Lung (tissue), 12 donors: ENCODE results near the gene SLC17A5. TPM values are rescaled to one million over a fixed set of nuclear protein-coding genes. Genes with fewer than 3 reads are reported as not detected.
"Not testable (repeated sequence)": the region's sequence is repeated elsewhere in the genome, so short reads cannot be mapped to it uniquely, and the experiment has no call there.

Experiments
- ATAC-seq: fragments of 200-7000 bp; cut with Tn5 transposase; one replicate; pipeline ENCODE4 v1.9.1; 2020; ENCODE audit warnings: moderate number of reproducible peaks; ENCODE audit not compliant: insufficient read depth, low FRiP score
- DNase-seq, 3 donors: peaks; one replicate each; pipeline ENCODE4 v3.0.0-alpha.2; 2013 to 2017
- H3K27ac ChIP-seq, 2 donors: one replicate each; pipeline ENCODE4 v1.5.1; 2013; ENCODE audit warnings: mild to moderate bottlenecking in 2 of 2, moderate library complexity in 2 of 2, control low read depth in 1 of 2, inconsistent platforms in 1 of 2, low read depth in 1 of 2, low read length in 1 of 2
- H3K27me3 ChIP-seq, 3 donors: one replicate each; pipeline ENCODE4 v1.5.1; 2013; ENCODE audit warnings: low read length in 2 of 3; ENCODE audit not compliant: control insufficient read depth in 3 of 3, insufficient read depth in 3 of 3
- H3K36me3 ChIP-seq, 4 donors: one replicate each; pipeline ENCODE4 v1.5.1; 2013; ENCODE audit warnings: low read length in 4 of 4, mild to moderate bottlenecking in 1 of 4, moderate library complexity in 1 of 4; ENCODE audit not compliant: control insufficient read depth in 4 of 4, insufficient read depth in 4 of 4
- H3K4me1 ChIP-seq, 5 donors: one replicate each; pipeline ENCODE4 v1.5.1; 2013; ENCODE audit warnings: low read length in 5 of 5, mild to moderate bottlenecking in 2 of 5, moderate library complexity in 1 of 5; ENCODE audit not compliant: control insufficient read depth in 5 of 5, insufficient read depth in 5 of 5
- H3K4me3 ChIP-seq: one replicate; pipeline ENCODE4 v1.5.1; 2013; ENCODE audit warnings: mild to moderate bottlenecking, control low read depth, moderate library complexity
- H3K9ac ChIP-seq, 2 donors: one replicate each; pipeline ENCODE4 v1.5.1; 2013; ENCODE audit warnings: low read length in 2 of 2, control low read depth in 1 of 2; ENCODE audit not compliant: insufficient read depth in 1 of 2
- H3K9me3 ChIP-seq, 4 donors: one replicate each; pipeline ENCODE4 v1.5.1; 2013; ENCODE audit warnings: low read length in 3 of 4, mild to moderate bottlenecking in 1 of 4, moderate library complexity in 1 of 4; ENCODE audit not compliant: control insufficient read depth in 4 of 4, insufficient read depth in 3 of 4
- CTCF ChIP-seq: IDR thresholded peaks from 2 replicates; pipeline ENCODE4 v1.5.1; 2012; ENCODE audit warnings: mild to moderate bottlenecking; ENCODE audit errors: control extremely low read depth, extremely low read depth
- WGBS, 2 donors: extraction: QIAGEN DNeasy Blood & Tissue Kit; methylation state at CpG; one replicate each; pipeline ENCODE4 v1.1.7; 2013; 5-methylcytosine and 5-hydroxymethylcytosine counted together
- polyA plus RNA-seq, 2 donors: library from polyadenylated mRNA; stranded (reverse); fragments of 200-250 nt; gene quantifications; one replicate each; pipeline ENCODE4 v1.2.1, GENCODE V29; 2013
- total RNA-seq, 2 donors: library from RNA; depleted of rRNA in 1 of 2; stranded (reverse); fragments of >200 nt in 1 of 2; gene quantifications; one replicate each; pipeline ENCODE4 v1.2.1, GENCODE V29; 2014 to 2021
- donor health status: control.
- donor health status: control.
- donor health status: Bipolar disorder and iron deficiency.
- donor health status: healthy.
- donor health status: DM: yes; HTN: yes; CAD: no.

The SLC17A5 gene
- total and polyA plus RNA-seq, 4 donors = 5.5 to 19.9 (median 18.1) TPM

GRCh38 chr6:73688351-73688750 is 34.6 kb upstream of the SLC17A5 start:
- peaks cover 0 to 2% (median 0%) of the 10 kb centered on the region in 4 donors for H3K9me3 ChIP-seq
- 88 to 90% methylated on average over 1 of the region's 1 CpG for WGBS, 2 donors
- TF ChIP-seq CTCF = no peak
- H3K27ac ChIP-seq = no peak overlapping the region
- H3K27me3 ChIP-seq = no peaks in the 10 kb centered on the region
- no peaks in the 10 kb centered on the region for H3K36me3 ChIP-seq
- ATAC-seq = no peak
- H3K4me1 ChIP-seq = no peaks in the 10 kb centered on the region
- H3K9ac ChIP-seq = no peak overlapping the region
- no peak for DNase-seq
- H3K4me3 ChIP-seq = no peak overlapping the region

- WGBS, 2 donors = 89 to 100% methylated on average over 2 of the region's 2 CpGs
- not testable (repeated sequence) for DNase-seq, H3K27me3 ChIP-seq, H3K36me3 ChIP-seq, H3K9me3 ChIP-seq, H3K9ac ChIP-seq, H3K4me3 ChIP-seq, H3K4me1 ChIP-seq, H3K27ac ChIP-seq, ATAC-seq
These were observed 29.8 kb upstream of the SLC17A5 start for GRCh38 chr6:73683574-73683973.

- WGBS, 2 donors = 53 to 69% methylated on average over 5 of the region's 5 CpGs
- Histone ChIP-seq H3K27me3 (no peaks in the 10 kb centered on the region), H3K27ac (no peak overlapping the region), H3K4me1 (peaks cover 0 to 2% (median 0%) of the 10 kb centered on the region in 5 donors), H3K4me3 (no peak overlapping the region), H3K9ac (no peak overlapping the region), H3K36me3 (no peaks in the 10 kb centered on the region), H3K9me3 (peaks cover 0 to 2% (median 0%) of the 10 kb centered on the region in 4 donors)
- ATAC-seq (no peak), DNase-seq (no peak)
- no peak for TF ChIP-seq CTCF
These were observed 26.6 kb upstream of the SLC17A5 start for GRCh38 chr6:73680289-73680918.

GRCh38 chr6:73679846-73680245 is 26.1 kb upstream of the SLC17A5 start:
- not testable (repeated sequence) for H3K9ac ChIP-seq, H3K27ac ChIP-seq, ATAC-seq, H3K36me3 ChIP-seq, H3K4me3 ChIP-seq, H3K27me3 ChIP-seq, H3K4me1 ChIP-seq, H3K9me3 ChIP-seq, DNase-seq
- WGBS, 2 donors = 90 to 95% methylated on average over 5 of the region's 5 CpGs
